IMR-90 (cell line): ENCODE data around the gene GPR39. TPM values are rescaled to one million over a fixed set of nuclear protein-coding genes. Genes with fewer than 3 reads are reported as not detected.

ENCODE experiments used
- ATAC-seq: fragments of 200-7000 bp; cut with Tn5 transposase; 2 replicates; pipeline ENCODE4 v1.9.1; 2020; ENCODE audit warnings: low read depth, mild to moderate bottlenecking, moderate library complexity
- BruUV-seq: library from RNA; stranded (reverse); fragments of 400-500 nt; replicated peaks from 2 replicates; lab custom pipeline; 2021; lab: Mats Ljungman, UMichigan
- CTCF ChIA-PET: fragments of 300-600 bp; formaldehyde crosslinking; extraction: SDS; loops from one replicate; lab custom pipeline; 2021; ENCODE audit warnings: antibody characterized with exemption; lab: Yijun Ruan, JAX
- POLR2A ChIA-PET: fragments of 300-600 bp; sonication (Branson Sonifier 250); formaldehyde crosslinking; loops from one replicate; lab custom pipeline; 2022; ENCODE audit warnings: antibody characterized with exemption; ENCODE audit not compliant: unreplicated experiment; lab: Charles Lee
- DNase-seq: peaks from one replicate; pipeline ENCODE4 v3.0.0; 2013
- H2AFZ ChIP-seq: replicated peaks from 2 replicates; pipeline ENCODE3; 2013; ENCODE audit warnings: low read length, mild to moderate bottlenecking; ENCODE audit not compliant: poor library complexity
- H2AK5ac ChIP-seq: 2 replicates; pipeline ENCODE4 v1.6.1; 2013; ENCODE audit warnings: low read depth, low read length, inconsistent platforms
- H2AK9ac ChIP-seq: replicated peaks from 2 replicates; pipeline ENCODE3; 2013; ENCODE audit warnings: mild to moderate bottlenecking, low read depth, low read length, moderate library complexity; ENCODE audit not compliant: poor library complexity
- H2BK120ac ChIP-seq: 2 replicates; pipeline ENCODE4 v1.6.1; 2013; ENCODE audit warnings: low read depth, low read length, inconsistent platforms
- H2BK15ac ChIP-seq: 3 replicates; pipeline ENCODE4 v1.6.1; 2013; ENCODE audit warnings: low read depth, low read length, inconsistent platforms
- H2BK20ac ChIP-seq: 2 replicates; pipeline ENCODE4 v1.6.1; 2013; ENCODE audit warnings: low read depth, mild to moderate bottlenecking, inconsistent platforms, low read length, moderate library complexity
- H2BK5ac ChIP-seq: 2 replicates; pipeline ENCODE4 v1.6.1; 2013; ENCODE audit warnings: mild to moderate bottlenecking, low read depth, low read length, inconsistent platforms; ENCODE audit not compliant: poor library complexity, severe bottlenecking
- H3K14ac ChIP-seq: replicated peaks from 2 replicates; pipeline ENCODE4 v1.6.1; 2013; ENCODE audit warnings: low read depth, low read length, inconsistent platforms
- H3K18ac ChIP-seq: 2 replicates; pipeline ENCODE4 v1.6.1; 2013; ENCODE audit warnings: low read depth, low read length, control low read depth
- H3K23ac ChIP-seq: 2 replicates; pipeline ENCODE4 v1.6.1; 2013; ENCODE audit warnings: low read depth, low read length, inconsistent platforms
- H3K27ac ChIP-seq: 2 replicates; pipeline ENCODE4 v1.5.1; 2013; ENCODE audit warnings: mild to moderate bottlenecking, control low read depth, low read length; ENCODE audit not compliant: insufficient read depth
- H3K27me3 ChIP-seq: 2 replicates; pipeline ENCODE4 v1.6.1; 2013; ENCODE audit warnings: low read length; ENCODE audit not compliant: control insufficient read depth, insufficient read depth
- H3K36me3 ChIP-seq: 2 replicates; pipeline ENCODE4 v1.6.1; 2013; ENCODE audit warnings: low read length, mixed read lengths; ENCODE audit not compliant: control insufficient read depth, insufficient read depth
- H3K4ac ChIP-seq: 2 replicates; pipeline ENCODE4 v1.6.1; 2013; ENCODE audit warnings: low read depth, low read length, inconsistent platforms
- H3K4me1 ChIP-seq: 2 replicates; pipeline ENCODE4 v1.6.1; 2013; ENCODE audit warnings: low read length, mixed read lengths; ENCODE audit not compliant: control insufficient read depth, insufficient read depth
- H3K4me2 ChIP-seq: 2 replicates; pipeline ENCODE4 v1.6.1; 2013; ENCODE audit warnings: low read depth, mild to moderate bottlenecking, control low read depth, low read length, moderate library complexity
- H3K4me3 ChIP-seq: 2 replicates; pipeline ENCODE4 v1.5.1; 2013; ENCODE audit warnings: low read depth, mild to moderate bottlenecking, control low read depth, low read length, moderate library complexity; ENCODE audit not compliant: insufficient read depth
- H3K56ac ChIP-seq: 2 replicates; pipeline ENCODE4 v1.6.1; 2013; ENCODE audit warnings: low read length, inconsistent platforms; ENCODE audit not compliant: insufficient read depth; ENCODE audit errors: extremely low read depth
- H3K79me1 ChIP-seq, 2 experiments: 2 replicates each; pipeline ENCODE4 v1.6.1; 2013; ENCODE audit warnings: low read length in 2 of 2, inconsistent platforms in 1 of 2, low read depth in 1 of 2
- H3K9ac ChIP-seq: 2 replicates; pipeline ENCODE4 v1.6.1; 2013; ENCODE audit warnings: low read depth, low read length, control low read depth
- H3K9me1 ChIP-seq: 2 replicates; pipeline ENCODE4 v1.6.1; 2013; ENCODE audit warnings: low read length, inconsistent platforms; ENCODE audit not compliant: insufficient read depth
- H3K9me3 ChIP-seq: 2 replicates; pipeline ENCODE4 v1.6.1; 2013; ENCODE audit warnings: low read length; ENCODE audit not compliant: control insufficient read depth, insufficient read depth
- H4K20me1 ChIP-seq: 2 replicates; pipeline ENCODE4 v1.6.1; 2013; ENCODE audit warnings: low read length, inconsistent platforms; ENCODE audit not compliant: insufficient read depth
- H4K5ac ChIP-seq: 2 replicates; pipeline ENCODE4 v1.6.1; 2013; ENCODE audit warnings: mild to moderate bottlenecking, low read depth, low read length, control low read depth
- H4K8ac ChIP-seq, 2 experiments: 2 replicates each; pipeline ENCODE4 v1.6.1; 2013; ENCODE audit warnings: low read depth in 2 of 2, low read length in 2 of 2, control low read depth in 1 of 2, inconsistent platforms in 1 of 2
- H4K91ac ChIP-seq: 2 replicates; pipeline ENCODE4 v1.6.1; 2013; ENCODE audit warnings: low read depth, low read length, inconsistent platforms; ENCODE audit not compliant: insufficient read depth
- CEBPB ChIP-seq: IDR thresholded peaks from 2 replicates; pipeline ENCODE4 v1.6.1; 2012; ENCODE audit warnings: low read depth, low read length, improper control_type of control experiment
- CHD1 ChIP-seq: IDR thresholded peaks from 2 replicates; pipeline ENCODE4 v1.6.1; 2012; ENCODE audit warnings: low read depth, low read length, improper control_type of control experiment
- FOS ChIP-seq: fragments of 150-350 bp; IDR thresholded peaks from 2 replicates; pipeline ENCODE4 v1.6.1; 2016; ENCODE audit warnings: low read depth, low read length
- NFE2L2 ChIP-seq: fragments of 150-350 bp; IDR thresholded peaks from 2 replicates; pipeline ENCODE4 v1.6.1; 2016; ENCODE audit warnings: low read depth, mild to moderate bottlenecking, low read length
- RAD21 ChIP-seq: IDR thresholded peaks from 2 replicates; pipeline ENCODE4 v1.6.1; 2012; ENCODE audit warnings: low read length, improper control_type of control experiment
- RCOR1 ChIP-seq: IDR thresholded peaks from 2 replicates; pipeline ENCODE4 v1.6.1; 2012; ENCODE audit warnings: mild to moderate bottlenecking, low read length, improper control_type of control experiment; ENCODE audit not compliant: insufficient replicate concordance
- RFX5 ChIP-seq: IDR thresholded peaks from 2 replicates; pipeline ENCODE4 v1.8.0; 2012; ENCODE audit warnings: low read depth, mild to moderate bottlenecking, low read length, moderate library complexity
- USF2 ChIP-seq: fragments of 150-350 bp; IDR thresholded peaks from 2 replicates; pipeline ENCODE4 v1.6.1; 2017; ENCODE audit warnings: mild to moderate bottlenecking, antibody characterized with exemption, low read length, low read depth
- WGBS, 2 experiments: methylation state at CpG; one replicate each; pipeline versions ENCODE4 v1.1.5 to v1.1.7; 2013; ENCODE audit warnings: missing lambda C conversion rate in 2 of 2; ENCODE audit not compliant: insufficient read length in 1 of 2; ENCODE audit errors: extremely low coverage in 2 of 2; 5-methylcytosine and 5-hydroxymethylcytosine counted together
- dilution Hi-C: fragments of 300-500 bp; cut with HindIII; formaldehyde crosslinking; loops from one replicate; pipeline ENCODE4 v1.14.3; 2018; ENCODE audit warnings: low sequenced_read_pairs; ENCODE audit not compliant: unreplicated experiment
- in situ Hi-C: fragments of 300-500 bp; cut with MboI; formaldehyde crosslinking; loops from 3 replicates; pipeline ENCODE4 v1.14.3; 2019; ENCODE audit warnings: low sequenced_read_pairs, inconsistent platforms, mixed read lengths
- intact Hi-C: fragments of 100-400 bp; cut with micrococcal nuclease; formaldehyde crosslinking; loops from 2 replicates; pipeline ENCODE4 v1.10.0; 2022
- polyA plus RNA-seq, 3 experiments: library from polyadenylated mRNA; depleted of rRNA; stranded (reverse); fragments of >200 nt; gene quantifications; 2 replicates each; pipeline ENCODE4 v1.2.3, GENCODE V29; 2012; ENCODE audit warnings: low replicate concordance in 1 of 3
- total RNA-seq: library from RNA; depleted of rRNA; stranded (reverse); fragments of >200 nt; gene quantifications from 2 replicates; pipeline ENCODE4 v1.2.3, GENCODE V29; 2012
- TF ChIP-seq, protein P1 (sequence below): fragments of 150-350 bp; IDR thresholded peaks from 2 replicates; pipeline ENCODE4 v1.6.1; 2016; ENCODE audit warnings: low read depth, mild to moderate bottlenecking, low read length, moderate library complexity, borderline replicate concordance

Gene GPR39
- total and polyA plus RNA-seq, 2 of the 4 experiments (the other 2 are of a cell fraction), result 4.4 to 9.0 TPM

- H3K4me1 ChIP-seq, result no peaks in the 10 kb centered on the region
- H2BK15ac ChIP-seq, result no peak overlapping the region
- no peak overlapping the region for H2BK20ac ChIP-seq
- H3K9ac ChIP-seq, result no peak overlapping the region
- no TSS peak for BruUV-seq
- no peak overlapping the region for H4K91ac ChIP-seq
- no peaks in the 10 kb centered on the region for H3K27me3 ChIP-seq
- no peak overlapping the region for H3K27ac ChIP-seq
- POLR2A ChIA-PET, result no interaction called here
- H4K5ac ChIP-seq, result no peak overlapping the region
- dilution Hi-C loops, result no loop called here
- no peak overlapping the region for H3K23ac ChIP-seq
- no peak overlapping the region for H2BK5ac ChIP-seq
- H3K18ac ChIP-seq, result no peak overlapping the region
- ATAC-seq, result no peak
- TF ChIP-seq CHD1 (no peak), NFE2L2 (no peak), RCOR1 (no peak), FOS (no peak), RFX5 (no peak), USF2 (no peak), RAD21 (no peak), CEBPB (no peak)
- TF ChIP-seq, protein P1, sequence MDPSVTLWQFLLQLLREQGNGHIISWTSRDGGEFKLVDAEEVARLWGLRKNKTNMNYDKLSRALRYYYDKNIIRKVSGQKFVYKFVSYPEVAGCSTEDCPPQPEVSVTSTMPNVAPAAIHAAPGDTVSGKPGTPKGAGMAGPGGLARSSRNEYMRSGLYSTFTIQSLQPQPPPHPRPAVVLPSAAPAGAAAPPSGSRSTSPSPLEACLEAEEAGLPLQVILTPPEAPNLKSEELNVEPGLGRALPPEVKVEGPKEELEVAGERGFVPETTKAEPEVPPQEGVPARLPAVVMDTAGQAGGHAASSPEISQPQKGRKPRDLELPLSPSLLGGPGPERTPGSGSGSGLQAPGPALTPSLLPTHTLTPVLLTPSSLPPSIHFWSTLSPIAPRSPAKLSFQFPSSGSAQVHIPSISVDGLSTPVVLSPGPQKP, result no peak
- intact Hi-C loops, result no loop called here
- H2AFZ ChIP-seq, result no peak overlapping the region
- CTCF ChIA-PET, result no interaction called here
- H3K79me1 ChIP-seq, result no peaks in the 10 kb centered on the region
- no peak overlapping the region for H2BK120ac ChIP-seq
- H3K9me1 ChIP-seq, result no peaks in the 10 kb centered on the region
- H3K4me2 ChIP-seq, result no peak overlapping the region
- no peak overlapping the region for H2AK9ac ChIP-seq
- H3K4me3 ChIP-seq, result no peak overlapping the region
- H2AK5ac ChIP-seq, result no peak overlapping the region
- H3K56ac ChIP-seq, result no peak overlapping the region
- WGBS, 2 experiments, result no CpG with 5 or more reads among the region's 3 CpGs
- no peak overlapping the region for H3K4ac ChIP-seq
- H3K9me3 ChIP-seq, result no peaks in the 10 kb centered on the region
- no peaks in the 10 kb centered on the region for H4K20me1 ChIP-seq
- no peak overlapping the region for H3K14ac ChIP-seq
- DNase-seq, result no peak
- H4K8ac ChIP-seq, result no peak overlapping the region
- in situ Hi-C loops, result no loop called here
- no peaks in the 10 kb centered on the region for H3K36me3 ChIP-seq
These were observed 66.2 kb downstream of the GPR39 start for GRCh38 chr2:132482821-132483220.
